Measurements from ENCODE around the gene FOXC2.

DNA sequence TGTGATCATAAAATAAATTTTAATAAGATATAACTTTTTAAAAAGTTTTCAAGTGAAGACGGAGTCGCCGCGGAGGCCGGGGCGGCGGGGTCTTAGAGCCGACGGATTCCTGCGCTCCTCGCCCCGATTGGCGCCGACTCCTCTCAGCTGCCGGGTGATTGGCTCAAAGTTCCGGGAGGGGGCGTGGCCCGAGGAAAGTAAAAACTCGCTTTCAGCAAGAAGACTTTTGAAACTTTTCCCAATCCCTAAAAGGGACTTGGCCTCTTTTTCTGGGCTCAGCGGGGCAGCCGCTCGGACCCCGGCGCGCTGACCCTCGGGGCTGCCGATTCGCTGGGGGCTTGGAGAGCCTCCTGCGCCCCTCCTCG, at the start of gene FOXC2:
- TF ChIP-seq POLR2A (IDR thresholded peaks at IDR 0.05), result no peak
- TF ChIP-seq, protein P1, sequence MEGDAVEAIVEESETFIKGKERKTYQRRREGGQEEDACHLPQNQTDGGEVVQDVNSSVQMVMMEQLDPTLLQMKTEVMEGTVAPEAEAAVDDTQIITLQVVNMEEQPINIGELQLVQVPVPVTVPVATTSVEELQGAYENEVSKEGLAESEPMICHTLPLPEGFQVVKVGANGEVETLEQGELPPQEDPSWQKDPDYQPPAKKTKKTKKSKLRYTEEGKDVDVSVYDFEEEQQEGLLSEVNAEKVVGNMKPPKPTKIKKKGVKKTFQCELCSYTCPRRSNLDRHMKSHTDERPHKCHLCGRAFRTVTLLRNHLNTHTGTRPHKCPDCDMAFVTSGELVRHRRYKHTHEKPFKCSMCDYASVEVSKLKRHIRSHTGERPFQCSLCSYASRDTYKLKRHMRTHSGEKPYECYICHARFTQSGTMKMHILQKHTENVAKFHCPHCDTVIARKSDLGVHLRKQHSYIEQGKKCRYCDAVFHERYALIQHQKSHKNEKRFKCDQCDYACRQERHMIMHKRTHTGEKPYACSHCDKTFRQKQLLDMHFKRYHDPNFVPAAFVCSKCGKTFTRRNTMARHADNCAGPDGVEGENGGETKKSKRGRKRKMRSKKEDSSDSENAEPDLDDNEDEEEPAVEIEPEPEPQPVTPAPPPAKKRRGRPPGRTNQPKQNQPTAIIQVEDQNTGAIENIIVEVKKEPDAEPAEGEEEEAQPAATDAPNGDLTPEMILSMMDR (IDR thresholded peaks at IDR 0.05), result no peak

Measured in esophagus squamous epithelium (tissue), 4 donors.